HCT116 (cell line): Measurements from ENCODE around the gene PRUNE1. TPM values are rescaled to one million over a fixed set of nuclear protein-coding genes. Genes with fewer than 3 reads are reported as not detected.

Experiments
- ATAC-seq: fragments of 200-7000 bp; cut with Tn5 transposase; 2 replicates; pipeline ENCODE4 v1.9.1; 2020; ENCODE audit warnings: mild to moderate bottlenecking, moderate library complexity
- BruUV-seq: library from RNA; stranded (reverse); fragments of 400-500 nt; replicated peaks from 2 replicates; lab custom pipeline; 2021; lab: Mats Ljungman, UMichigan
- CTCF ChIA-PET: fragments of 300-600 bp; sonication (Branson Sonifier 250); formaldehyde crosslinking; loops from one replicate; lab custom pipeline; 2021; ENCODE audit warnings: antibody characterized with exemption; lab: Charles Lee
- POLR2A ChIA-PET: fragments of 300-600, 350-600 bp; sonication (Branson Sonifier 250); formaldehyde crosslinking; loops from one replicate; lab custom pipeline; 2021; ENCODE audit warnings: antibody characterized with exemption; lab: Charles Lee
- RAD21 ChIA-PET, 2 experiments: fragments of 300-600 bp; sonication (Branson Sonifier 250); formaldehyde crosslinking; loops; one replicate each; lab custom pipeline; 2023; ENCODE audit warnings: low total read pairs in 2 of 2; ENCODE audit not compliant: uncharacterized antibody in 2 of 2, unreplicated experiment in 2 of 2, low non-redundant PET in 1 of 2; lab: Charles Lee
- DNase-seq: peaks from one replicate; pipeline ENCODE4 v3.0.0-alpha.2; 2010; ENCODE audit warnings: low read depth, low spot score
- H2AFZ ChIP-seq: fragments of 200-600 bp; shearing (Covaris generic), sonication (generic); 2 replicates; pipeline ENCODE4 v1.6.1; 2017; ENCODE audit warnings: low read depth, mixed run types, mixed read lengths, antibody characterized with exemption, low read length; ENCODE audit not compliant: poor library complexity, severe bottlenecking
- H3K27ac ChIP-seq: 2 replicates; pipeline ENCODE4 v1.5.1; 2012; ENCODE audit warnings: low read depth, low read length
- H3K27me3 ChIP-seq: fragments of 200-600 bp; sonication (generic); 2 replicates; pipeline ENCODE4 v1.6.1; 2016; ENCODE audit warnings: mixed run types, low read length, mixed read lengths; ENCODE audit not compliant: insufficient read depth
- H3K36me3 ChIP-seq, 2 experiments: fragments of 200-500 bp in 1 of 2; fragments of 200-600 bp in 1 of 2; sonication (Bioruptor generic) in 1 of 2; sonication (generic) in 1 of 2; 2 replicates each; pipeline versions ENCODE4 v1.5.1 to v1.6.1; 2014 to 2016; ENCODE audit warnings: low read length in 2 of 2, inconsistent platforms in 1 of 2, mixed read lengths in 1 of 2, mixed run types in 1 of 2; ENCODE audit not compliant: insufficient read depth in 2 of 2, control insufficient read depth in 1 of 2
- H3K4me1 ChIP-seq, 2 experiments: fragments of 200-600 bp in 1 of 2; sonication (generic) in 1 of 2; 2 replicates each; pipeline versions ENCODE4 v1.5.1 to v1.6.1; 2012 to 2017; ENCODE audit warnings: low read length in 2 of 2, inconsistent platforms in 1 of 2, mild to moderate bottlenecking in 1 of 2, mixed read lengths in 1 of 2, mixed run types in 1 of 2, moderate library complexity in 1 of 2; ENCODE audit not compliant: insufficient read depth in 2 of 2, control insufficient read depth in 1 of 2
- H3K4me2 ChIP-seq: fragments of 200-600 bp; sonication (generic); 2 replicates; pipeline ENCODE4 v1.6.1; 2017; ENCODE audit warnings: mixed run types, low read length, mixed read lengths
- H3K4me3 ChIP-seq, 2 experiments: fragments of 200-600 bp in 1 of 2; sonication (generic) in 1 of 2; replicated peaks in 1 of 2; 2 replicates each; pipeline ENCODE4 v1.5.1; 2011 to 2016; ENCODE audit warnings: low read length in 2 of 2, control low read depth in 1 of 2, low read depth in 1 of 2, mild to moderate bottlenecking in 1 of 2, mixed read lengths in 1 of 2, mixed run types in 1 of 2
- H3K79me2 ChIP-seq: fragments of 200-600 bp; sonication (generic); 2 replicates; pipeline ENCODE4 v1.6.1; 2017; ENCODE audit warnings: mild to moderate bottlenecking, mixed run types, low read length, moderate library complexity, mixed read lengths; ENCODE audit not compliant: insufficient read depth
- H3K9ac ChIP-seq: fragments of 200-600 bp; sonication (generic); 2 replicates; pipeline ENCODE4 v1.6.1; 2016; ENCODE audit warnings: low read length, mixed read lengths
- H3K9me2 ChIP-seq: fragments of 200-600 bp; sonication (generic), shearing (Covaris generic); 2 replicates; pipeline ENCODE4 v1.6.1; 2017; ENCODE audit warnings: mixed run types, mild to moderate bottlenecking, moderate library complexity; ENCODE audit not compliant: insufficient read depth
- H3K9me3 ChIP-seq, 2 experiments: fragments of 200-500 bp in 1 of 2; fragments of 200-600 bp in 1 of 2; sonication (Bioruptor generic) in 1 of 2; sonication (generic) in 1 of 2; 2 replicates each; pipeline ENCODE4 v1.6.1; 2014 to 2017; ENCODE audit warnings: low read length in 2 of 2, mixed read lengths in 2 of 2, inconsistent platforms in 1 of 2, low read depth in 1 of 2, mild to moderate bottlenecking in 1 of 2, mixed run types in 1 of 2, moderate library complexity in 1 of 2; ENCODE audit not compliant: control insufficient read depth in 1 of 2, insufficient read depth in 1 of 2
- H4K20me1 ChIP-seq: fragments of 200-600 bp; sonication (generic), shearing (Covaris generic); 2 replicates; pipeline ENCODE4 v1.6.1; 2017; ENCODE audit warnings: mixed run types, mild to moderate bottlenecking, moderate library complexity; ENCODE audit not compliant: insufficient read depth
- CBX3 ChIP-seq: IDR thresholded peaks from 2 replicates; pipeline ENCODE4 v1.6.1; 2012; ENCODE audit warnings: low read depth
- EGR1 ChIP-seq: IDR thresholded peaks from 2 replicates; pipeline ENCODE4 v1.6.1; 2012; ENCODE audit warnings: low read depth
- ELF1 ChIP-seq: IDR thresholded peaks from 2 replicates; pipeline ENCODE4 v1.6.1; 2012; ENCODE audit warnings: low read depth, borderline replicate concordance
- EZH2 ChIP-seq: fragments of 200-600 bp; sonication (generic); IDR thresholded peaks from 2 replicates; pipeline ENCODE4 v1.6.1; 2017; ENCODE audit warnings: antibody characterized with exemption, mixed run types
- FOSL1 ChIP-seq: IDR thresholded peaks from 2 replicates; pipeline ENCODE4 v1.6.1; 2012; ENCODE audit warnings: low read depth
- POLR2A ChIP-seq: IDR thresholded peaks from 2 replicates; pipeline ENCODE4 v1.7.0; 2011; ENCODE audit warnings: borderline replicate concordance; ENCODE audit not compliant: insufficient read depth, insufficient read length; ENCODE audit errors: extremely low read depth
- POLR2AphosphoS5 ChIP-seq: IDR thresholded peaks from 2 replicates; pipeline ENCODE4 v1.6.1; 2011; ENCODE audit warnings: mild to moderate bottlenecking, low read depth, low read length, moderate library complexity
- SP1 ChIP-seq: IDR thresholded peaks from 2 replicates; pipeline ENCODE4 v1.6.1; 2012; ENCODE audit warnings: low read depth
- SRF ChIP-seq: IDR thresholded peaks from 2 replicates; pipeline ENCODE4 v1.6.1; 2012; ENCODE audit warnings: low read depth
- YY1 ChIP-seq: IDR thresholded peaks from 2 replicates; pipeline ENCODE4 v1.6.1; 2011; ENCODE audit warnings: low read length, low read depth, moderate library complexity, mild to moderate bottlenecking; ENCODE audit not compliant: insufficient replicate concordance; ENCODE audit errors: extremely low read depth
- ZFX ChIP-seq: fragments of 450-650 bp; IDR thresholded peaks from 2 replicates; pipeline ENCODE4 v1.6.1; 2017
- ZNF274 ChIP-seq: fragments of 200-500 bp; sonication (Bioruptor generic); IDR thresholded peaks from 2 replicates; pipeline ENCODE4 v1.6.1; 2014; ENCODE audit warnings: mild to moderate bottlenecking, low read depth, low read length, inconsistent platforms
- intact Hi-C: fragments of 100-400 bp; cut with micrococcal nuclease; formaldehyde crosslinking; loops from 2 replicates; pipeline ENCODE4 v1.10.0; 2022
- total RNA-seq: library from RNA; stranded (reverse); gene quantifications from one replicate; pipeline ENCODE4 v1.2.1, GENCODE V29; 2021; ENCODE audit not compliant: unreplicated experiment
- TF ChIP-seq, protein P1 (sequence below): IDR thresholded peaks from 2 replicates; pipeline ENCODE4 v1.6.1; 2012; ENCODE audit warnings: low read depth
- TF ChIP-seq, protein P2 (sequence below), 3 experiments: fragments of 200-600 bp in 1 of 3; sonication (generic) in 1 of 3; IDR thresholded peaks in 2 of 3; conservative IDR thresholded peaks in 1 of 3; 2 replicates each; pipeline ENCODE4 v1.5.1; 2012 to 2017; ENCODE audit warnings: low read depth in 2 of 3, low read length in 2 of 3, antibody characterized with exemption in 1 of 3, borderline replicate concordance in 1 of 3, control low read depth in 1 of 3, mild to moderate bottlenecking in 1 of 3, mixed read lengths in 1 of 3, mixed run types in 1 of 3, moderate library complexity in 1 of 3; ENCODE audit not compliant: insufficient read depth in 1 of 3
- TF ChIP-seq, protein P3 (sequence below): IDR thresholded peaks from 2 replicates; pipeline ENCODE4 v1.6.1; 2011; ENCODE audit warnings: mild to moderate bottlenecking, low read length, moderate library complexity; ENCODE audit not compliant: insufficient replicate concordance; ENCODE audit errors: extremely low read depth
- TF ChIP-seq, protein P4 (sequence below): IDR thresholded peaks from 2 replicates; pipeline ENCODE4 v1.6.1; 2012

PRUNE1 gene
- total RNA-seq, 1 experiment from 2014 or later, result 20.2 TPM

DNA sequence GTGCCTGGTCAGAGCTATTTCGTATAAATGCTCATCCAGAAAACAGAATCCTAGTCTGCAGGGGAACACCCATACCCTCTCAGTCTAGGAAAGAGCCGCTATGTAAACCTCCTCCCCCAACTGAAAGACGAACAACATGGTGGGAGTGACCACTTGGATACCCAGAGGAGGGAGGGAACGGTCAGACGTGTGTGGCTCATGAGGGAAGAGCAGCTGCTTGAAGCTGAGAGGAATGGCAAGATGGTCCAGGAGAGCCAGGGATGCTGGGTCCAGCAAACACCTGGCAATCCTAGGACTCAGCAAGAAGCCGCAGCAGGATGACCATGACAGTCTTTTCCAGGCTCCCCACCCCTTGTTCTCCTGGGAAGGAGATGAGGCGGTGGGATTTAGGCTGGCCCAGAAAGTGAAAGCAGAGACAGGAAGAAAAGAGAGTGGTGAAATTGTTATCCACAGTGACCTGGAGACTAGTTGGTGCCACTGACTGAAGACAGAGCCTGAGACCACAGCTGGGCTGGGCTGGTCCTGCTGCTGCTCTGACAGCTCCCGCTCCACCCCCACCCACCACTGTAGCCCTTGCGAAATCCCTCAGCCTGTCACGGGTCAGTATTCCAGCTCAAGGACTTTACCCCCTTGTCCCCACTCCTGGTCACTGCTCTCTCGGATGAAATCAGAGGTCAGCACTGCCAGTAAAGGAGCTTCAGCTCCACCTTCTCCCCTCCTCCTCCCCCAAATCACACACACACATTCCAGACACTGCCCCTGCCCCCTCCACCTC lies 37.3 kb upstream of the PRUNE1 start:
- no peak overlapping the region for H2AFZ ChIP-seq
- peaks cover 13 to 32% of the 10 kb centered on the region in 2 experiments for H3K36me3 ChIP-seq
- H3K9me2 ChIP-seq, result no peaks in the 10 kb centered on the region
- H3K27me3 ChIP-seq, result no peaks in the 10 kb centered on the region
- RAD21 ChIA-PET, result no interaction called here
- 0 out of 2 replicates have a peak overlapping the region, but pooled peaks have one; percentile 2 for H3K27ac ChIP-seq
- H3K4me1 ChIP-seq, result peaks cover 27 to 39% of the 10 kb centered on the region in 2 experiments
- CTCF ChIA-PET, result interaction anchor here (1.9 kb wide), 1 partner anchor 10 kb away, joined by 4 read pairs; no protein-coding TSS in a partner anchor
- POLR2A ChIA-PET, result interaction anchor here (1.7 kb wide), 1 partner anchor 391 kb away, joined by 5 read pairs; the partner anchor contains the start of gene MCL1
- no peak for DNase-seq
- H4K20me1 ChIP-seq, result 0 out of 2 replicates have a peak, but pooled peaks cover 4% of the 10 kb centered on the region
- no peak overlapping the region for H3K4me2 ChIP-seq
- no peak for TF ChIP-seq EZH2
- TF ChIP-seq, protein P1, sequence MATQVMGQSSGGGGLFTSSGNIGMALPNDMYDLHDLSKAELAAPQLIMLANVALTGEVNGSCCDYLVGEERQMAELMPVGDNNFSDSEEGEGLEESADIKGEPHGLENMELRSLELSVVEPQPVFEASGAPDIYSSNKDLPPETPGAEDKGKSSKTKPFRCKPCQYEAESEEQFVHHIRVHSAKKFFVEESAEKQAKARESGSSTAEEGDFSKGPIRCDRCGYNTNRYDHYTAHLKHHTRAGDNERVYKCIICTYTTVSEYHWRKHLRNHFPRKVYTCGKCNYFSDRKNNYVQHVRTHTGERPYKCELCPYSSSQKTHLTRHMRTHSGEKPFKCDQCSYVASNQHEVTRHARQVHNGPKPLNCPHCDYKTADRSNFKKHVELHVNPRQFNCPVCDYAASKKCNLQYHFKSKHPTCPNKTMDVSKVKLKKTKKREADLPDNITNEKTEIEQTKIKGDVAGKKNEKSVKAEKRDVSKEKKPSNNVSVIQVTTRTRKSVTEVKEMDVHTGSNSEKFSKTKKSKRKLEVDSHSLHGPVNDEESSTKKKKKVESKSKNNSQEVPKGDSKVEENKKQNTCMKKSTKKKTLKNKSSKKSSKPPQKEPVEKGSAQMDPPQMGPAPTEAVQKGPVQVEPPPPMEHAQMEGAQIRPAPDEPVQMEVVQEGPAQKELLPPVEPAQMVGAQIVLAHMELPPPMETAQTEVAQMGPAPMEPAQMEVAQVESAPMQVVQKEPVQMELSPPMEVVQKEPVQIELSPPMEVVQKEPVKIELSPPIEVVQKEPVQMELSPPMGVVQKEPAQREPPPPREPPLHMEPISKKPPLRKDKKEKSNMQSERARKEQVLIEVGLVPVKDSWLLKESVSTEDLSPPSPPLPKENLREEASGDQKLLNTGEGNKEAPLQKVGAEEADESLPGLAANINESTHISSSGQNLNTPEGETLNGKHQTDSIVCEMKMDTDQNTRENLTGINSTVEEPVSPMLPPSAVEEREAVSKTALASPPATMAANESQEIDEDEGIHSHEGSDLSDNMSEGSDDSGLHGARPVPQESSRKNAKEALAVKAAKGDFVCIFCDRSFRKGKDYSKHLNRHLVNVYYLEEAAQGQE, result no peak
- TF ChIP-seq, protein P2, sequence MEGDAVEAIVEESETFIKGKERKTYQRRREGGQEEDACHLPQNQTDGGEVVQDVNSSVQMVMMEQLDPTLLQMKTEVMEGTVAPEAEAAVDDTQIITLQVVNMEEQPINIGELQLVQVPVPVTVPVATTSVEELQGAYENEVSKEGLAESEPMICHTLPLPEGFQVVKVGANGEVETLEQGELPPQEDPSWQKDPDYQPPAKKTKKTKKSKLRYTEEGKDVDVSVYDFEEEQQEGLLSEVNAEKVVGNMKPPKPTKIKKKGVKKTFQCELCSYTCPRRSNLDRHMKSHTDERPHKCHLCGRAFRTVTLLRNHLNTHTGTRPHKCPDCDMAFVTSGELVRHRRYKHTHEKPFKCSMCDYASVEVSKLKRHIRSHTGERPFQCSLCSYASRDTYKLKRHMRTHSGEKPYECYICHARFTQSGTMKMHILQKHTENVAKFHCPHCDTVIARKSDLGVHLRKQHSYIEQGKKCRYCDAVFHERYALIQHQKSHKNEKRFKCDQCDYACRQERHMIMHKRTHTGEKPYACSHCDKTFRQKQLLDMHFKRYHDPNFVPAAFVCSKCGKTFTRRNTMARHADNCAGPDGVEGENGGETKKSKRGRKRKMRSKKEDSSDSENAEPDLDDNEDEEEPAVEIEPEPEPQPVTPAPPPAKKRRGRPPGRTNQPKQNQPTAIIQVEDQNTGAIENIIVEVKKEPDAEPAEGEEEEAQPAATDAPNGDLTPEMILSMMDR (IDR thresholded peaks at IDR 0.05 in 2 of 3, conservative IDR thresholded peaks at IDR 0.05 in 1 of 3; ENCODE audit: borderline replicate concordance in 1 of 3, insufficient read depth in 1 of 3, low read depth in 2 of 3, low read length in 2 of 3), result no peak
- no peak for TF ChIP-seq POLR2AphosphoS5
- no peak for TF ChIP-seq YY1
- TF ChIP-seq ZNF274, result no peak
- no peak for TF ChIP-seq CBX3
- no peak for TF ChIP-seq SP1
- no peak for TF ChIP-seq SRF
- TF ChIP-seq, protein P3, sequence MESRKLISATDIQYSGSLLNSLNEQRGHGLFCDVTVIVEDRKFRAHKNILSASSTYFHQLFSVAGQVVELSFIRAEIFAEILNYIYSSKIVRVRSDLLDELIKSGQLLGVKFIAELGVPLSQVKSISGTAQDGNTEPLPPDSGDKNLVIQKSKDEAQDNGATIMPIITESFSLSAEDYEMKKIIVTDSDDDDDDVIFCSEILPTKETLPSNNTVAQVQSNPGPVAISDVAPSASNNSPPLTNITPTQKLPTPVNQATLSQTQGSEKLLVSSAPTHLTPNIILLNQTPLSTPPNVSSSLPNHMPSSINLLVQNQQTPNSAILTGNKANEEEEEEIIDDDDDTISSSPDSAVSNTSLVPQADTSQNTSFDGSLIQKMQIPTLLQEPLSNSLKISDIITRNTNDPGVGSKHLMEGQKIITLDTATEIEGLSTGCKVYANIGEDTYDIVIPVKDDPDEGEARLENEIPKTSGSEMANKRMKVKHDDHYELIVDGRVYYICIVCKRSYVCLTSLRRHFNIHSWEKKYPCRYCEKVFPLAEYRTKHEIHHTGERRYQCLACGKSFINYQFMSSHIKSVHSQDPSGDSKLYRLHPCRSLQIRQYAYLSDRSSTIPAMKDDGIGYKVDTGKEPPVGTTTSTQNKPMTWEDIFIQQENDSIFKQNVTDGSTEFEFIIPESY, result no peak
- TF ChIP-seq FOSL1, result no peak
- no peak for TF ChIP-seq ZFX
- TF ChIP-seq EGR1, result no peak
- no peak for TF ChIP-seq POLR2A
- no peak for TF ChIP-seq ELF1
- TF ChIP-seq, protein P4, sequence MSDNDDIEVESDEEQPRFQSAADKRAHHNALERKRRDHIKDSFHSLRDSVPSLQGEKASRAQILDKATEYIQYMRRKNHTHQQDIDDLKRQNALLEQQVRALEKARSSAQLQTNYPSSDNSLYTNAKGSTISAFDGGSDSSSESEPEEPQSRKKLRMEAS, result no peak
- H3K79me2 ChIP-seq, result peaks cover 63% of the 10 kb centered on the region
- no peak for ATAC-seq
- no peaks in the 10 kb centered on the region for H3K9me3 ChIP-seq
- intact Hi-C loops, result no loop called here
- H3K4me3 ChIP-seq, result no peak overlapping the region
- no TSS peak for BruUV-seq
- no peak overlapping the region for H3K9ac ChIP-seq
